ENCODE results near the gene HECTD4.

HECTD4 gene

DNA sequence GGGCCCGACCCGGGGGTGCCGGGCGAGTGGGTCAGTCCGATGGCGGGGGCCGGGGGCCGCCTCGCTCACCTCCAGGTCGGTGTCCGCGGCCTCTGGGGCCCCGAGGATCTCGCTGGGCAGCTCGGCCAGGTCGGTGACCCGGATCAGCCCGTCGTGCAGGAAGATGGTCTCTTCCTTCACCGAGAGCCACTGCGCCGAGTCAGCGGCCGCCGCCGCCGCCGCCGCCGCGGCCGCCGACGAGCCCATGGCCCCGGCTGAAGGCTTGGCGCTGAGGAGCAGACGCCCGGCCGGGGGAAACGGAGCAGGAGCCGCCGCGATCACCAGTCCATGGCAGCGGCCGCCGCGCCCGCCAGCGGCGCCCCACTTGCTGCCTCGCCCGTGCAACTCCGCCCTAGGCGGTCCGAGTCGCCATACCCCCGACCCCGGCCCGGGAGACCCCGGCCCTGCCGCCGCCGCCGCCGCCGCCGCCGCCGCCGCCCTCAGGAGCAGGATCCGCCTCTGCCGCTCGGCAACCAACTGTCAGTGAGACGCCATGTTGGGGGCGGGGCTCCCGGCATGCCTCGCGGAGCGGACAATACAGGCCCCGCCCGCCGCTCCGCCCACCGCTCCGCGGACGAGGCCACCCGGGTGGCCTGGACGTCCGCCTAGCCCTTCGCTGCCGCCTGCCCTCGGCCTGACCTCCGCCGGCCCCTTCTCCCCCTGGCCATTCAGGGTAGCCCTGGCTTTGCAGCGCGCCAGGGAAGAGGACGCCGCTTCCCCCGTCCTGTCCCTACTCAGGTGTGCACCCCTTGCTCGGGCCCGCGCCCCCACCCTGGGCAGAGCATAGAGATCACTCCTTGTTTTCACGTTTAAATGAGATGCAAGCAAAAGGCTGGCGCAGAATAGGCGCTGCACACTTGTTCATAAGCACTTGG lies at the start of gene HECTD4:
Gene HECTD4 (minus strand): TSS at position 549 of the 914 bp plus-strand sequence. CDS start 303 bp downstream, at position 246.
- H3K27ac ChIP-seq = peak within 1 kb of the TSS; percentile 90
- peak; percentile 50 for TF ChIP-seq ZFX (IDR thresholded peaks at IDR 0.05)
- no peak for TF ChIP-seq CTCF (conservative IDR thresholded peaks at IDR 0.05)

DNA sequence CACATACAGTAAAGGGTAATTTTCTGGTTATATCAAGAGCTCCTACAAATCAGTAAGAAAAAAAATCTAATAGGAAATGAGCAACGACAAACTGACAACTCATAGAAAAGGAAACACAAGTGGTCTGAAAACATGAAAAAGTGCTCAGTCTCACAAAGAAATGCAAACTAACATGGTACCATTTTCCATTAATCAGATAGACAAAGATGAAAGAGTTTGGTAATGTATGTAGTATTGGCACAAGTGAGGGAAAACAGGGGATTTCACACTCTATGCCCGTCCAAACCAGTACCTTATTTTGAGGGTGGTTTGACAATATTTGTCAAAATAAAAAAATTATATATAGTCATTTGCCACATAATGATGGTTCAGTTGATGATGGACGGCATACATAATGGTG lies 49.7 kb upstream of the HECTD4 start:
- TF ChIP-seq ZFX (IDR thresholded peaks at IDR 0.05) (no peak), CTCF (conservative IDR thresholded peaks at IDR 0.05) (no peak)
- no peak overlapping the region for H3K27ac ChIP-seq

- TF ChIP-seq CTCF (conservative IDR thresholded peaks at IDR 0.05) = no peak
- TF ChIP-seq ZFX (IDR thresholded peaks at IDR 0.05) = no peak
- H3K27ac ChIP-seq = no peak overlapping the region
Measured at GRCh38 chr12:112430929-112431328, 48.7 kb upstream of the HECTD4 start.

DNA sequence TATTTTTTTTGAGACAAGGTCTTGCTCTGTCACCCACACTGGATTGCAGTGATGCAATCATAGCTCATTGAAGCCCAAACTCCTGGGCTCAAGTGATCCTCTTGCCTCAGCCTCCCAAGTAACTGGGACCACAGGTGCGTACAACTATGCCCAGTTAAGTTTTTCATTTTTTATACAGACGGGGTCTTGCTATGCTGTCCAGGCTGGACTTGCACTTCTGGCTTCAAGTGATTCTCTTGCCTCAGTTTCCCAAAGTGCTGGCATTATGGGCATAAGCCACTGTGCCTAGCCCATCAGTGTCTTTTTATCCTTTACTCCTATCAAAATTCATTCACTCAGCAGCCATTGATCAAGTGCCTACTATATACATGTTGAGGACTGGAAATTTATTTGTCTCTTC lies 45.5 kb upstream of the HECTD4 start:
- no peak for TF ChIP-seq ZFX (IDR thresholded peaks at IDR 0.05)
- TF ChIP-seq CTCF (conservative IDR thresholded peaks at IDR 0.05) = no peak
- H3K27ac ChIP-seq = no peak overlapping the region

- TF ChIP-seq CTCF (conservative IDR thresholded peaks at IDR 0.05) = no peak
- no peak for TF ChIP-seq ZFX (IDR thresholded peaks at IDR 0.05)
- no peak overlapping the region for H3K27ac ChIP-seq
Measured at GRCh38 chr12:112425582-112426382, 43.6 kb upstream of the HECTD4 start.

DNA sequence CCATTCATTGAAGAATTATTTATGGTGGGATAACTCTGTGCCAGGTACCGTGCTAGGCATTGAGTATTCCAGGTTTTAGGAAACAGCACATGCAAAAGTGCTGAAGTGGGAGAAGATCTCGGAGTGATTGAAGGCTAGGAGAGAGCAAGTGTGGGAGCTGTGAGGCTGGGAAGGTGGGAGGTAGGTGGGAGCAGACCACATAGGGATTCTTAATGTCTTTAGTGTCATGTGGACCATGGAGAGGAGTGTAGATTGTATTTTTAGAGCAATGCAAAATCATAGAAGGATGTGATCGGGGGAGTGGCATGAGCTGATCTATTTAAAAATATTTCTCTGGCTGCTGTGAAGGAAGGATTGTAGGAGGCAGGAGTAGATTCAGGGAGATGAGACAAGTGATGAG lies 41.9 kb upstream of the HECTD4 start:
- H3K27ac ChIP-seq = no peak overlapping the region
- TF ChIP-seq CTCF (conservative IDR thresholded peaks at IDR 0.05) = no peak
- no peak for TF ChIP-seq ZFX (IDR thresholded peaks at IDR 0.05)

- H3K27ac ChIP-seq = no peak overlapping the region
- no peak for TF ChIP-seq CTCF (conservative IDR thresholded peaks at IDR 0.05)
- TF ChIP-seq ZFX (IDR thresholded peaks at IDR 0.05) = no peak
Measured at GRCh38 chr12:112422531-112422930, 40.3 kb upstream of the HECTD4 start.
